Lower lobe of right lung (tissue), 2 donors: ENCODE measurements around the gene PAK6. TPM values are rescaled to one million over a fixed set of nuclear protein-coding genes. Genes with fewer than 3 reads are reported as not detected.

Experiments used
- ATAC-seq, 2 donors: fragments of 200-7000 bp; cut with Tn5 transposase; one replicate each; pipeline ENCODE4 v1.9.1; 2020 to 2022; ENCODE audit warnings: mild to moderate bottlenecking in 2 of 2, moderate library complexity in 2 of 2
- DNase-seq: peaks from one replicate; pipeline ENCODE4 v3.0.0-alpha.2; 2020
- H3K27ac ChIP-seq: fragments of 200-600 bp; one replicate; pipeline ENCODE4 v1.8.0; 2022
- H3K27me3 ChIP-seq: fragments of 200-600 bp; one replicate; pipeline ENCODE4 v1.8.0; 2022; ENCODE audit warnings: low read depth
- H3K36me3 ChIP-seq: fragments of 200-600 bp; one replicate; pipeline ENCODE4 v1.8.0; 2022; ENCODE audit warnings: mild to moderate bottlenecking
- H3K4me1 ChIP-seq: fragments of 200-600 bp; one replicate; pipeline ENCODE4 v1.8.0; 2022
- H3K4me3 ChIP-seq: fragments of 200-600 bp; one replicate; pipeline ENCODE4 v1.8.0; 2022; ENCODE audit warnings: mild to moderate bottlenecking
- H3K9me3 ChIP-seq: fragments of 200-600 bp; one replicate; pipeline ENCODE4 v1.8.0; 2022
- intact Hi-C: fragments of 100-400 bp; cut with DNase I; formaldehyde crosslinking; loops from one replicate; pipeline ENCODE4 v1.11.0; 2022
- total RNA-seq: library from RNA; stranded (reverse); fragmentation: NEBNext Ultra II Directional; extraction: Animal tissue kit (Norgen Biotek cat#: 25700); gene quantifications from one replicate; pipeline ENCODE4 v1.2.1, GENCODE V29; 2021
- TF ChIP-seq, protein P1 (sequence below): fragments of 200-600 bp; IDR thresholded peaks from one replicate; pipeline ENCODE4 v1.8.0; 2022; ENCODE audit warnings: antibody characterized with exemption, mild to moderate bottlenecking
- donor health status: DM: no; HTN: yes; CAD: no; lungs with severe emphysema.

PAK6 gene
- total RNA-seq, 1 donor from 2014 or later: 5.6 TPM

DNA sequence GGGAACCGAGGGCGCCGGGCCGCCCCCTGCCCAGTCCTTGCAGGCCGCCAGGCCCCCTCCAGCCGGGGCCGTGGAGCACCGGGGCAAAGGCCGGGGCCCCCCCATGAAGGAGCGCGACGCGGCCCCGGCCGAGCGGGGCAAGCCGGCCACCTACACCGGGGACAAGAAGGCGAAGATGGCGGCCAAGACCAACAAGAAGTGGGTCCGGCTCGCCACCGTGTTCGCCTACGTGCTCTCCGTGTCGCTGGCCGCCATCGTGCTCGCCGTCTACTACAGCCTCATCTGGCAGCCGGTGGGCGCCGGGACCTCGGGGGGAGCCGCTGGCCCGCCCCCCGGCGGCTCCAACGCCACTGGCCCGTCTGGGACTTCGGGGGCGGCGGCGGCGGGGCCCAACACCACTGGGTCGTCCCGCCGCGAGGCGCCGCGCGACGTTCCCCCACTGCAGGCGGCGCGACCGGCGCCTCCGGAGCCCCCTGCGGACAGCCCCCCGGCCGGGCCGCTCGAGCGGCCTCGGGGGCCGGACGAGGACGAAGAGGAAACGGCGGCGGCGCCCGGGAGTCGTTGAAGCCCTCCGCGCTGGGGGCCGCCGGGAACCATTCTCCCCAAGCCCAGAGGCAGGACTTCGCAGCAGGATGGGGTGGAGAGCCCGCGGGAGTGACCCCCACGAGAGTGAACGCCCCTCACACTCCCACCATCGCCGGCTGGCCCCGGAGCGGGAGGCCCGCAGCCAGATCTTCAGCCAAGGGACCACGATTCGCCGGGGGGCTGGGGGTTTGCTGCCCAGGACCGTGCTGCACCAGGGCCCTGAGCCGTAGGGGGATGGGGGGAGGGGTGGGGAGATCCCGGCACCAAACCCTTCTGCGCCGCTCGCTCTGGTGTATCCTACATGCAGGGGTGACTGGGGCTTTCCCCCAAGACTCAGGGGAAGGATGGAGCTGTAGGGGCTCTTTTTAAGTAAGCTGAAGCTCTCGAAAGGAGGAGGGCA lies 85.4 kb downstream of the PAK6 start:
- Histone ChIP-seq H3K4me3 (peak overlapping the region; percentile 82), H3K9me3 (no peaks in the 10 kb centered on the region), H3K27me3 (no peaks in the 10 kb centered on the region), H3K4me1 (peaks cover 57% of the 10 kb centered on the region), H3K27ac (peak overlapping the region; percentile 82), H3K36me3 (no peaks in the 10 kb centered on the region)
- ATAC-seq (no peak), DNase-seq (peak; percentile 74)
- intact Hi-C loops: no loop called here
- TF ChIP-seq, protein P1, sequence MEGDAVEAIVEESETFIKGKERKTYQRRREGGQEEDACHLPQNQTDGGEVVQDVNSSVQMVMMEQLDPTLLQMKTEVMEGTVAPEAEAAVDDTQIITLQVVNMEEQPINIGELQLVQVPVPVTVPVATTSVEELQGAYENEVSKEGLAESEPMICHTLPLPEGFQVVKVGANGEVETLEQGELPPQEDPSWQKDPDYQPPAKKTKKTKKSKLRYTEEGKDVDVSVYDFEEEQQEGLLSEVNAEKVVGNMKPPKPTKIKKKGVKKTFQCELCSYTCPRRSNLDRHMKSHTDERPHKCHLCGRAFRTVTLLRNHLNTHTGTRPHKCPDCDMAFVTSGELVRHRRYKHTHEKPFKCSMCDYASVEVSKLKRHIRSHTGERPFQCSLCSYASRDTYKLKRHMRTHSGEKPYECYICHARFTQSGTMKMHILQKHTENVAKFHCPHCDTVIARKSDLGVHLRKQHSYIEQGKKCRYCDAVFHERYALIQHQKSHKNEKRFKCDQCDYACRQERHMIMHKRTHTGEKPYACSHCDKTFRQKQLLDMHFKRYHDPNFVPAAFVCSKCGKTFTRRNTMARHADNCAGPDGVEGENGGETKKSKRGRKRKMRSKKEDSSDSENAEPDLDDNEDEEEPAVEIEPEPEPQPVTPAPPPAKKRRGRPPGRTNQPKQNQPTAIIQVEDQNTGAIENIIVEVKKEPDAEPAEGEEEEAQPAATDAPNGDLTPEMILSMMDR: no peak

DNA sequence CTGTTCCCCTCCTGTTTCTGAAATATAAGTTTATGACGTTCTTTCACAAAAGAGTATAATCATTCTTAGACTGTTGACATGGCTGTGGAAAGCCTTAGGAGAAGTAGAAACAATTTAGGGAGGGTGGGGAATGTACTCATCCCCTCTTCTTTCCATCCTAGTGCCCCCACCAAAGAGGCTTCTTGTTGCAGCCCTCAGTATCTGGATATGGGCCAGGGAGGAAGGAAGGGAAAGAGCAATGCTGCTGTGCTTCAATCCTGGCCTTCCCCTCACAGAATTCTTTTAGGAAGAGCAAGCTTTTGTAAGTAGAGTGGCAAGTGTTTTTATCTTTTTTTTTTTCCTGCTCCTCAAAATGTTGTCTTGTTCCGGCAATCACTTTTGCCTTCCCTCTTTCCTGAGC lies 86.3 kb downstream of the PAK6 start:
- Histone ChIP-seq H3K9me3 (no peaks in the 10 kb centered on the region), H3K27ac (no peak overlapping the region), H3K4me1 (peaks cover 67% of the 10 kb centered on the region)

DNA sequence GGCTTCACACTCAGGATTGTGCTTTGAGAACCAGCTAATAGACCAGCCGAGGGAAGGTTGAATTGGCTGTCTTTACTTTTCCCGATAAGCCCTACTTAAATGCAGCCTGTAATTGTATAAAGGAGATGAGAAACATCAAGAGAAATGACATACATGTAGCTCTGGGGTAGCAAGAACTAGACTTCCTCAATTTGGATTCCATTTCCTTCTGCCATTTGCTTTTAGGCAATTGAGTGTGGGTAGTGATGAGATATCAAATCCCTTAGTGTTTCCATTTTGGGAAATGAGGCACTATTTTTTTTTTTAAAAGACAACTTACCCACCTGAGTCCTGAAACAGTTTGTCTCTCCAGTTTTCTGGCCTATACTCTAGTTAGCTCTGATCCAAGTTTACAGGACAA lies 86.8 kb downstream of the PAK6 start:
- DNase-seq (no peak), ATAC-seq (no peak)
- Histone ChIP-seq H3K4me3 (peak overlapping the region; percentile 82), H3K9me3 (no peaks in the 10 kb centered on the region), H3K27me3 (no peaks in the 10 kb centered on the region), H3K27ac (no peak overlapping the region), H3K36me3 (no peaks in the 10 kb centered on the region), H3K4me1 (peaks cover 72% of the 10 kb centered on the region)
- TF ChIP-seq, protein P1: no peak
- intact Hi-C loops: no loop called here

More for the DNA sequence above, 86.3 kb downstream of the PAK6 start:
- TF ChIP-seq, protein P1: no peak
- Histone ChIP-seq H3K27me3 (no peaks in the 10 kb centered on the region), H3K36me3 (no peaks in the 10 kb centered on the region), H3K4me3 (peak overlapping the region; percentile 82)
- intact Hi-C loops: no loop called here
- DNase-seq (no peak), ATAC-seq (no peak)

Other genes starting within 250 kb of the PAK6 start
- 138 TPM for gene SRP14, start 199.9 kb upstream of the PAK6 start, total RNA-seq
- gene BMF, start 130.2 kb upstream of the PAK6 start, total RNA-seq: 17.2 TPM
- 1.4 TPM for gene BUB1B, start 78.0 kb upstream of the PAK6 start, total RNA-seq
- not detected for gene ANKRD63, start 44.0 kb downstream of the PAK6 start, total RNA-seq
- gene PLCB2, start 68.9 kb downstream of the PAK6 start, total RNA-seq: 105 TPM
- 33.8 TPM for gene INAFM2, start 84.6 kb downstream of the PAK6 start, total RNA-seq
- 71.4 TPM for gene CCDC9B, start 101.9 kb downstream of the PAK6 start, total RNA-seq
- gene PHGR1, start 112.0 kb downstream of the PAK6 start, total RNA-seq: not detected
- 4.3 TPM for gene DISP2, start 119.2 kb downstream of the PAK6 start, total RNA-seq
- 20.1 TPM for gene KNSTRN, start 143.7 kb downstream of the PAK6 start, total RNA-seq
- 93.5 TPM for gene IVD, start 166.7 kb downstream of the PAK6 start, total RNA-seq
- 23.9 TPM for gene BAHD1, start 201.9 kb downstream of the PAK6 start, total RNA-seq
- gene CHST14, start 231.9 kb downstream of the PAK6 start, total RNA-seq: 15.9 TPM